K562 (cell line): Measurements from ENCODE around the gene HBQ1. TPM values are rescaled to one million over a fixed set of nuclear protein-coding genes. Genes with fewer than 3 reads are reported as not detected.

Experiments used
- ATF1 ChIP-seq, 2 experiments: fragments of 450-650 bp in 1 of 2; IDR thresholded peaks; 2 replicates each; pipeline ENCODE4 v1.6.1; 2016; ENCODE audit warnings: missing compliant biosample characterization in 1 of 2, missing genetic modification characterization in 1 of 2
- E2F3 ChIP-seq: fragments of 250-450 bp; sonication (Bioruptor Pico); IDR thresholded peaks from 2 replicates; pipeline ENCODE4 v1.4.0; 2020; ENCODE audit warnings: mild to moderate bottlenecking
- FIP1L1 ChIP-seq: fragments of 200-400 bp; formaldehyde crosslinking; IDR thresholded peaks from 2 replicates; pipeline ENCODE4 v1.6.1; 2018; ENCODE audit warnings: mild to moderate bottlenecking, low read depth, low read length; ENCODE audit not compliant: poor library complexity, severe bottlenecking
- FOXK1 ChIP-seq: sonication (generic); formaldehyde crosslinking; IDR thresholded peaks from 2 replicates; pipeline ENCODE4 v1.8.0; 2022; ENCODE audit warnings: missing genetic modification reagents, mild to moderate bottlenecking, borderline replicate concordance
- FOXM1 ChIP-seq, 2 experiments: fragments of 450-650 bp in 1 of 2; sonication (generic) in 1 of 2; formaldehyde crosslinking in 1 of 2; IDR thresholded peaks; 2 replicates each; pipeline versions ENCODE4 v1.6.1 to v1.9.0; 2017 to 2022; ENCODE audit warnings: low read depth in 2 of 2, mild to moderate bottlenecking in 2 of 2, missing genetic modification reagents in 1 of 2, moderate library complexity in 1 of 2
- GTF2E2 ChIP-seq: fragments of 200-800 bp; sonication (Bioruptor generic); IDR thresholded peaks from 2 replicates; pipeline ENCODE4 v1.6.1; 2016; ENCODE audit warnings: missing genetic modification characterization, missing compliant biosample characterization
- KLF6 ChIP-seq: fragments of 250-450 bp; sonication (Bioruptor Pico); IDR thresholded peaks from 2 replicates; pipeline ENCODE4 v1.4.0; 2020; ENCODE audit warnings: mild to moderate bottlenecking, moderate library complexity, borderline replicate concordance
- MAZ ChIP-seq, 2 experiments: fragments of 450-650 bp in 1 of 2; sonication (generic) in 1 of 2; formaldehyde crosslinking; IDR thresholded peaks in 1 of 2; conservative IDR thresholded peaks in 1 of 2; 2 replicates each; pipeline versions ENCODE4 v1.4.0 to v1.5.0; 2020; ENCODE audit warnings: mild to moderate bottlenecking in 1 of 2, missing genetic modification reagents in 1 of 2
- MCM7 ChIP-seq, 2 experiments: fragments of 450-650 bp; IDR thresholded peaks; 2 replicates each; pipeline ENCODE4 v1.6.1; 2016 to 2018
- NEUROD1 ChIP-seq: fragments of 150-350 bp; IDR thresholded peaks from 2 replicates; pipeline ENCODE4 v1.6.1; 2014; ENCODE audit warnings: borderline replicate concordance, low read length, low read depth; ENCODE audit not compliant: partially characterized antibody
- PREB ChIP-seq: sonication (generic); formaldehyde crosslinking; IDR thresholded peaks from 2 replicates; pipeline ENCODE4 v1.8.1; 2023; ENCODE audit warnings: mild to moderate bottlenecking, missing genetic modification reagents
- RAD21 ChIP-seq, 2 experiments: fragments of 250-450 bp in 1 of 2; fragments of 450-650 bp in 1 of 2; sonication (Bioruptor Pico) in 1 of 2; formaldehyde crosslinking in 1 of 2; IDR thresholded peaks in 1 of 2; conservative IDR thresholded peaks in 1 of 2; 2 replicates each; pipeline versions ENCODE4 v1.4.0 to v1.8.0; 2020 to 2022; ENCODE audit warnings: mild to moderate bottlenecking in 2 of 2, moderate library complexity in 1 of 2
- RB1 ChIP-seq: fragments of 450-650 bp; IDR thresholded peaks from 2 replicates; pipeline ENCODE4 v1.6.1; 2017; ENCODE audit warnings: low read depth, mild to moderate bottlenecking
- RFX5 ChIP-seq: IDR thresholded peaks from 2 replicates; pipeline ENCODE4 v1.6.1; 2011; ENCODE audit warnings: low read depth, mild to moderate bottlenecking, improper control_type of control experiment, low read length
- SIX5 ChIP-seq, 2 experiments: IDR thresholded peaks; 2 replicates each; pipeline ENCODE4 v1.6.1; 2011; ENCODE audit warnings: low read length in 2 of 2, borderline replicate concordance in 1 of 2, low read depth in 1 of 2, mild to moderate bottlenecking in 1 of 2, moderate library complexity in 1 of 2; ENCODE audit not compliant: insufficient read depth in 1 of 2
- SMAD2 ChIP-seq: fragments of 150-350 bp; IDR thresholded peaks from 2 replicates; pipeline ENCODE4 v1.6.1; 2014; ENCODE audit warnings: low read depth, mild to moderate bottlenecking, low read length
- STAG1 ChIP-seq: sonication (generic); formaldehyde crosslinking; IDR thresholded peaks from 2 replicates; pipeline ENCODE4 v1.5.0; 2020; ENCODE audit warnings: missing genetic modification reagents, borderline replicate concordance
- SUPT5H ChIP-seq: fragments of 450-650 bp; IDR thresholded peaks from 2 replicates; pipeline ENCODE4 v1.6.1; 2016
- ZFPM2 ChIP-seq: fragments of 250-450 bp; sonication (Bioruptor Pico); IDR thresholded peaks from 2 replicates; pipeline ENCODE4 v1.5.1; 2022; ENCODE audit warnings: mild to moderate bottlenecking
- ZFX ChIP-seq: sonication (generic); formaldehyde crosslinking; IDR thresholded peaks from 2 replicates; pipeline ENCODE4 v1.8.0; 2022; ENCODE audit warnings: mild to moderate bottlenecking, missing genetic modification reagents, moderate library complexity
- ZNF197 ChIP-seq: fragments of 200-800 bp; sonication (Bioruptor generic); IDR thresholded peaks from 2 replicates; pipeline ENCODE4 v1.6.1; 2016; ENCODE audit warnings: low read depth, missing genetic modification characterization, missing compliant biosample characterization
- ZNF431 ChIP-seq: sonication (generic); formaldehyde crosslinking; IDR thresholded peaks from 2 replicates; pipeline ENCODE4 v1.8.0; 2022; ENCODE audit warnings: mild to moderate bottlenecking, missing genetic modification reagents
- polyA plus RNA-seq, 8 experiments: library from polyadenylated mRNA; depleted of rRNA in 4 of 8; stranded (reverse) in 5 of 8; unstranded in 3 of 8; fragments of >200 nt; fragmentation: Nextera tagmentation in 2 of 8; fragmentation: Illumina TruSeq in 1 of 8; extraction: Ambion mirVana in 2 of 8; extraction: Trizol in 1 of 8; gene quantifications; 2 replicates each; pipeline versions ENCODE4 v1.2.1 to v1.2.3, GENCODE V29; 2011 to 2014; ENCODE audit warnings: inconsistent platforms in 1 of 8, missing spikeins in 1 of 8
- total RNA-seq, 7 experiments: library from RNA; depleted of rRNA in 6 of 7; stranded (reverse); fragments of >200 nt in 6 of 7; fragmentation: Illumina TruSeq in 2 of 7; extraction: Trizol in 2 of 7; gene quantifications; 2 replicates each; pipeline versions ENCODE4 v1.2.1 to v1.2.3, GENCODE V29; 2011 to 2021; ENCODE audit warnings: low replicate concordance in 1 of 7
- TF ChIP-seq, protein P1 (sequence below): fragments of 250-450 bp; sonication (Bioruptor Pico); IDR thresholded peaks from 2 replicates; pipeline ENCODE4 v1.5.0; 2021; ENCODE audit warnings: mild to moderate bottlenecking, moderate library complexity

Gene HBQ1
- total and polyA plus RNA-seq, 9 of the 15 experiments (the other 6 are each of a cell fraction or from before 2014, with no cell fraction given), result 2.3 to 190 (median 19.8) TPM

DNA sequence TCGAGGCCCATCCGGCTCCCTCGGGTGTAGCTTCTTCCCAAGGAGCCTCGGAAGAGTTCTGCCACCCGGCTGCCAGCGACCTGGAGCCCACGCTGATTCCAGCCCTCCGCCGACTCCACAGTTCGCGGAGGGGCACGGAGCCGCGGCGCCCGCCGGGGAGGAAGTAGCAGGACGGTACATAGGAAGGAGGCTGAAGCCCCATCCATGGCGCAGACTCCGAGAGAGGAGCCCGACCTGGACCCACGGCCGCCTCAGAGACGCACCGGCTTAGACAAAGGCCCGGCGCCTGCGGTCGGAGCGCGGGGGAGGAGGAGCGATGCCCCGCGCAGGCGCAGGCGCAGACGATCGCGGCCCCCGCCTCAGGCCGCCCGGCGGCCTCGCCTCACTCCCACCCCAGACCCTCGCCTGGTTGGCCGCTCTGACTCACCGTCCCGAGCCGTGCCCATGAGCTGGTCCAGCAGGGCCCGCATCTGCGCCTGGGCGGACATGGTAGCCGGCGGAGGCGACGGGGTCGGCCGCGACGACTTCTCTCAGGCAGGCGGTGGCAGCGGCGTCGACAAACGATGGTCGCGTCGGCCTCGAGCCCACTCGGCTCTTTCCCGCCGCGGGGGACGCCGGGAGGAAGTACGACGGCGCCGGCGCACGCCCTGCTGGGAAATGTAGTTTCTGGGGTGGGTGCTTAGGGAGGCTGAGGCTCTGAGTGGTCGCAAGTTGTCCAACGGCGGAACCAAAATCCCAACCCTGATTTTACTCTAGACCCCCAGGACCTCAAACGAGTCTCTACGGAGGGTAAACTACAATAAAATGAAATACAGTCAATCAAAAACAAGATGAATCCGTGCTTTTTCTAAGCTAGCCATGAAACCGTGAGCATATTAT, 48.8 kb downstream of the HBQ1 start, which contains the start of gene LUC7L (continued):
- TF ChIP-seq, protein P1, sequence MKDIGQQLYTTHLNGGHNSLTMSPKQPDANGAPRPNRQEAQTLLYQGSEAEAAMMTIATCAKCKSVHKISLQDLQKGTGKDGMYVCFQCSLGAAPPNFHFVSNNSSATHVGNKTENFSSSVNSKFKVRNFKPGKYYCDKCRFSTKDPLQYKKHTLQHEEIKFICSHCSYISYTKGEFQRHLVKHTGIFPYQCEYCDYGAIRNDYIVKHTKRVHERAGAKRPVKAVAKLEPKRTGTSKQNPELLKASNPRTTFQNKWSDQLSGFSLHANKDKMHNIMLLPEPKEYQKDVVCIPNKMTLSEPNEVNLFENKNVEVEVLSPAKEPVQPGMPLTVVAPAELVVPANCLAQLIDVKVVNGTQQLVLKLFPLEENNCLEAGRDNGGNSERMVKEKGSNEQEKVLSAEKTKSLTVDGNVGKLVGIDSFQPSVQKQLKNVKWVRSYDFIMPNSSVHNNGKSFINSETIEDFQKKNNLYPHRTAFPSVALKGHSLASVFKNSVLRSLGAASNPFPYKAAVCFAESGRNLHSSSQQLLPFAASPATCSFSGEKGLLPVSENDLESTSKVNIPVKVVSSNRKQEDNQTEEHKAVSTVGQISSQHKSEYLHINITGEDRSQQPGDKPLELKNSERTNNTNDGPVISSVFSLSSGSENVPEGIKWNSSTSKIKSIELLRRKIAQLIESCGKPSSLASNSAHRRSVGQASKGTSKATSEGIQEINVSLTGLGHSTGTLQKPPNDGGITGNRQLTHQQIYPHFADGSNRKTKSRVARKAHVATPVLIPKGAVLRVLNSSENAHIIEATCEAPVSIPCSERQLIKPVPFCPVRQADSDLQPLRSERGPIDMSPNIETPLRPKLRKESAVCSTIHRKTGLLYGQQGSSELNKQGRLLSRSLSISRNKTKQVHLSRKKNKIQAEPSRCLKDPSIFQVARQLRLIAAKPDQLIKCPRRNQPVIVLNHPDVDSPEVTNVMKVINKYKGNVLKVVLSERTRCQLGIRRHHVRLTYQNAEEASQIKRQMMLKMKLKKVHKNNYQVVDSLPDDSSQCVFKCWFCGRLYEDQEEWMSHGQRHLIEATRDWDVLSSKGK (CRISPR knock-in tag), result no peak
- TF ChIP-seq FOXK1, result no peak
- TF ChIP-seq KLF6 (CRISPR knock-in tag), result no peak; the same call in 1 of the 2 replicates
- TF ChIP-seq GTF2E2 (tag), result 0 out of 2 replicates have a peak, but pooled peaks have one; percentile 20
- no peak for TF ChIP-seq FOXM1 (IDR thresholded peaks at IDR 0.05; ENCODE audit: low read depth)
- TF ChIP-seq FOXM1 (CRISPR knock-in tag; IDR thresholded peaks at IDR 0.05; ENCODE audit: low read depth), result peak; percentile 63
- TF ChIP-seq RB1, result peak; percentile 94
- no peak for TF ChIP-seq SMAD2
- no peak for TF ChIP-seq STAG1 (CRISPR knock-in tag)
- TF ChIP-seq NEUROD1, result peak; percentile 46
- TF ChIP-seq MAZ (CRISPR knock-in tag; conservative IDR thresholded peaks at IDR 0.05 in 1 of 2, IDR thresholded peaks at IDR 0.05 in 1 of 2), result peak; percentile 83 to 97
- peak; percentile 72 for TF ChIP-seq ZNF431 (CRISPR knock-in tag)
- no peak for TF ChIP-seq PREB (CRISPR knock-in tag)
- peak; percentile 67; the same call in 1 of the 2 replicates for TF ChIP-seq ZNF197
- TF ChIP-seq SIX5 (IDR thresholded peaks at IDR 0.05; ENCODE audit: borderline replicate concordance in 1 of 2, insufficient read depth in 1 of 2, low read depth in 1 of 2, low read length in 2 of 2), result peak; percentile 93
- peak; percentile 87 for TF ChIP-seq E2F3 (CRISPR knock-in tag)
- TF ChIP-seq RAD21 (CRISPR knock-in tag; conservative IDR thresholded peaks at IDR 0.05 in 1 of 2, IDR thresholded peaks at IDR 0.05 in 1 of 2), result peak in 1 of 2 experiments; percentile 9; a peak in 1 of 4 replicates
- TF ChIP-seq SUPT5H, result peak; percentile 99
- no peak for TF ChIP-seq FIP1L1
- no peak for TF ChIP-seq MCM7 (IDR thresholded peaks at IDR 0.05)
- peak; percentile 63 for TF ChIP-seq ATF1 (CRISPR knock-in tag; IDR thresholded peaks at IDR 0.05)
- peak; percentile 98 for TF ChIP-seq ATF1 (tag; IDR thresholded peaks at IDR 0.05)
- TF ChIP-seq ZFPM2 (CRISPR knock-in tag), result no peak
- TF ChIP-seq ZFX (CRISPR knock-in tag), result peak; percentile 100
- no peak for TF ChIP-seq RFX5
